CD14-positive monocyte (primary cell): ENCODE results near the gene LY6G5B. TPM values are rescaled to one million over a fixed set of nuclear protein-coding genes. Genes with fewer than 3 reads are reported as not detected.

Source experiments
- DNase-seq, 3 donors: peaks; one replicate each; pipeline ENCODE4 v3.0.0-alpha.2; 2011 to 2022
- H2AFZ ChIP-seq: 2 replicates; pipeline ENCODE4 v1.6.0; 2012; ENCODE audit warnings: mild to moderate bottlenecking, low read depth, low read length, inconsistent platforms; ENCODE audit not compliant: insufficient read depth, poor library complexity, severe bottlenecking
- H3K27ac ChIP-seq, 2 donors: 1 replicate in 1 of 2; 2 replicates in 1 of 2; pipeline ENCODE4 v1.5.1; 2012 to 2013; ENCODE audit warnings: low read length in 2 of 2, control low read depth in 1 of 2, inconsistent platforms in 1 of 2, low read depth in 1 of 2, mild to moderate bottlenecking in 1 of 2
- H3K27me3 ChIP-seq, 2 donors: one replicate each; pipeline versions ENCODE4 v1.6.0 to v1.6.1; 2011 to 2013; ENCODE audit warnings: low read length in 2 of 2; ENCODE audit not compliant: control insufficient read depth in 2 of 2, insufficient read depth in 2 of 2
- H3K36me3 ChIP-seq, 2 donors: replicated peaks in 1 of 2; 1 replicate in 1 of 2; 2 replicates in 1 of 2; pipeline versions ENCODE4 v1.5.1 to v1.6.1; 2012 to 2013; ENCODE audit warnings: low read length in 2 of 2, control low read depth in 1 of 2, inconsistent platforms in 1 of 2, mild to moderate bottlenecking in 1 of 2; ENCODE audit not compliant: insufficient read depth in 2 of 2, control insufficient read depth in 1 of 2
- H3K4me1 ChIP-seq, 2 donors: 1 replicate in 1 of 2; 2 replicates in 1 of 2; pipeline versions ENCODE4 v1.5.1 to v1.6.1; 2012 to 2013; ENCODE audit warnings: low read length in 2 of 2, control low read depth in 1 of 2, inconsistent platforms in 1 of 2, mild to moderate bottlenecking in 1 of 2, moderate library complexity in 1 of 2; ENCODE audit not compliant: insufficient read depth in 2 of 2, control insufficient read depth in 1 of 2
- H3K4me2 ChIP-seq: replicated peaks from 2 replicates; pipeline ENCODE3; 2012; ENCODE audit warnings: low read length, moderate library complexity, mild to moderate bottlenecking; ENCODE audit not compliant: poor library complexity, severe bottlenecking; ENCODE audit errors: extremely low read depth
- H3K4me3 ChIP-seq, 3 experiments: fragments of 200-600 bp in 1 of 3; sonication (generic) in 1 of 3; replicated peaks in 1 of 3; 1 replicate in 2 of 3; 2 replicates in 1 of 3; pipeline ENCODE4 v1.5.1; 2011 to 2013; ENCODE audit warnings: low read length in 3 of 3, mild to moderate bottlenecking in 3 of 3, control low read depth in 2 of 3, low read depth in 2 of 3, inconsistent platforms in 1 of 3, moderate library complexity in 1 of 3
- H3K79me2 ChIP-seq: 2 replicates; pipeline ENCODE4 v1.6.0; 2012; ENCODE audit warnings: mild to moderate bottlenecking, control low read depth, inconsistent platforms, low read length, moderate library complexity; ENCODE audit not compliant: insufficient read depth
- H3K9ac ChIP-seq: 2 replicates; pipeline ENCODE4 v1.6.0; 2017; ENCODE audit warnings: low read length, mild to moderate bottlenecking; ENCODE audit not compliant: insufficient read depth, poor library complexity, severe bottlenecking
- H3K9me3 ChIP-seq, 2 donors: replicated peaks in 1 of 2; 1 replicate in 1 of 2; 2 replicates in 1 of 2; pipeline versions ENCODE4 v1.5.1 to v1.6.1; 2012 to 2013; ENCODE audit warnings: low read length in 2 of 2, control low read depth in 1 of 2; ENCODE audit not compliant: control insufficient read depth in 1 of 2, insufficient read depth in 1 of 2
- H4K20me1 ChIP-seq: 2 replicates; pipeline ENCODE4 v1.6.0; 2012; ENCODE audit warnings: mild to moderate bottlenecking, low read length, control low read depth, moderate library complexity; ENCODE audit not compliant: insufficient read depth
- H3K27ac Mint-ChIP-seq, 7 donors: one replicate each; pipeline ENCODE4 v1.8.0; 2020; ENCODE audit warnings: mild to moderate bottlenecking in 7 of 7, mixed read lengths in 7 of 7, moderate library complexity in 6 of 7, inconsistent platforms in 2 of 7
- H3K27me3 Mint-ChIP-seq, 3 donors: one replicate each; pipeline ENCODE4 v1.8.0; 2021 to 2022; ENCODE audit warnings: low read depth in 3 of 3, mild to moderate bottlenecking in 3 of 3, mixed read lengths in 3 of 3, moderate library complexity in 3 of 3, inconsistent platforms in 1 of 3
- H3K36me3 Mint-ChIP-seq, 2 donors: one replicate each; pipeline ENCODE4 v1.8.0; 2020; ENCODE audit warnings: mixed read lengths in 2 of 2, inconsistent platforms in 1 of 2, mild to moderate bottlenecking in 1 of 2
- H3K4me1 Mint-ChIP-seq: one replicate; pipeline ENCODE4 v1.8.0; 2020; ENCODE audit warnings: mild to moderate bottlenecking, mixed read lengths
- H3K4me3 Mint-ChIP-seq, 2 donors: one replicate each; pipeline ENCODE4 v1.8.0; 2020; ENCODE audit warnings: mild to moderate bottlenecking in 2 of 2, mixed read lengths in 2 of 2, moderate library complexity in 1 of 2
- H3K9me3 Mint-ChIP-seq, 7 donors: one replicate each; pipeline ENCODE4 v1.8.0; 2020 to 2022; ENCODE audit warnings: mixed read lengths in 7 of 7, mild to moderate bottlenecking in 6 of 7, moderate library complexity in 6 of 7, inconsistent platforms in 2 of 7
- CTCF ChIP-seq: fragments of 200-600 bp; IDR thresholded peaks from one replicate; pipeline ENCODE4 v1.8.0; 2022; ENCODE audit warnings: antibody characterized with exemption, mild to moderate bottlenecking
- WGBS: methylation state at CpG from one replicate; pipeline ENCODE4 v1.1.5; 2013; ENCODE audit warnings: missing lambda C conversion rate; ENCODE audit not compliant: insufficient coverage; 5-methylcytosine and 5-hydroxymethylcytosine counted together
- intact Hi-C, 2 donors: fragments of 100-400 bp; cut with micrococcal nuclease; formaldehyde crosslinking; loops; one replicate each; pipeline versions ENCODE4 v1.15.0 to v1.15.1; 2023
- polyA plus RNA-seq, 3 donors: library from polyadenylated mRNA; depleted of rRNA in 1 of 3; unstranded in 2 of 3; stranded (reverse) in 1 of 3; fragments of 300-500 nt in 2 of 3; fragments of >200 nt in 1 of 3; fragmentation: Illumina TruSeq in 2 of 3; gene quantifications; 1 replicate in 2 of 3; 2 replicates in 1 of 3; pipeline ENCODE4 v1.2.3, GENCODE V29; 2012 to 2021

Gene LY6G5B
- polyA plus RNA-seq, 3 donors, result 0.17 to 55.1 TPM; not detected in 1

- Mint-ChIP-seq H3K27ac (peak overlapping the region; percentile 96 to 98 (median 98)), H3K27me3 (peaks cover 0 to 1% (median 0%) of the 10 kb centered on the region in 3 donors), H3K4me1 (peaks cover 46% of the 10 kb centered on the region), H3K9me3 (peaks cover 0 to under 1% (median 0%) of the 10 kb centered on the region in 7 donors), H3K4me3 (peak overlapping the region; percentile 93 to 98), H3K36me3 (peaks cover 66 to 78% of the 10 kb centered on the region in 2 donors)
- TF ChIP-seq CTCF, result no peak
- H3K27me3 ChIP-seq, result no peaks in the 10 kb centered on the region
- peaks cover 68% of the 10 kb centered on the region for H3K79me2 ChIP-seq
- no peak for DNase-seq
- H3K9ac ChIP-seq, result peak overlapping the region; percentile 88
- H3K36me3 ChIP-seq, result peaks cover 51 to 70% of the 10 kb centered on the region in 2 donors
- no peaks in the 10 kb centered on the region for H3K9me3 ChIP-seq
- peaks cover 11% of the 10 kb centered on the region for H4K20me1 ChIP-seq
- H3K4me1 ChIP-seq, result peaks cover 42 to 53% of the 10 kb centered on the region in 2 donors
- peak overlapping the region; percentile 97 for H3K4me2 ChIP-seq
- peak overlapping the region; percentile 93 to 95 for H3K27ac ChIP-seq
- peak overlapping the region; percentile 87 to 94 (median 90) for H3K4me3 ChIP-seq
- peak overlapping the region; percentile 81 for H2AFZ ChIP-seq
- 8% methylated on average over 15 of the region's 15 CpGs for WGBS
- intact Hi-C loops, result loop anchor here (5.0 kb wide), 5 partner anchors 36 to 291 kb away; partner anchors contain the start of genes ABHD16A (in 1 of the 2), CLIC1 (in 1 of the 2), DDX39B (in 1 of the 2) and NELFE (in 1 of the 2)
Measured at GRCh38 chr6:31666337-31666965, 3.3 kb upstream of the LY6G5B start.

GRCh38 chr6:31676322-31676903 lies 6.6 kb downstream of the LY6G5B start:
- no peak overlapping the region for H2AFZ ChIP-seq
- peaks cover 0 to 6% (median 0%) of the 10 kb centered on the region in 7 donors for H3K9me3 Mint-ChIP-seq
- no peak overlapping the region for H3K27ac ChIP-seq
- peaks cover under 1 to 5% (median 2%) of the 10 kb centered on the region in 3 donors for H3K27me3 Mint-ChIP-seq
- H3K4me3 ChIP-seq, result no peak overlapping the region
- WGBS, result 42% methylated on average over 4 of the region's 4 CpGs
- H3K36me3 ChIP-seq, result peaks cover 19 to 27% of the 10 kb centered on the region in 2 donors
- DNase-seq, result no peak
- peak overlapping the region in 3 of 7 donors; percentile 1 to 41 (median 12) for H3K27ac Mint-ChIP-seq
- peaks cover 12 to 14% of the 10 kb centered on the region in 2 donors for H3K4me1 ChIP-seq
- peaks cover 28 to 32% of the 10 kb centered on the region in 2 donors for H3K36me3 Mint-ChIP-seq
- intact Hi-C loops, result loop anchor here (5.0 to 10.0 kb wide), 2 partner anchors 91 to 278 kb away; partner anchors contain the start of genes NELFE (in 1 of the 2) and SKIC2 (in 1 of the 2)
- no peaks in the 10 kb centered on the region for H3K79me2 ChIP-seq
- H3K4me2 ChIP-seq, result no peak overlapping the region
- H3K27me3 ChIP-seq, result no peaks in the 10 kb centered on the region
- H3K9ac ChIP-seq, result no peak overlapping the region
- H4K20me1 ChIP-seq, result no peaks in the 10 kb centered on the region
- H3K4me3 Mint-ChIP-seq, result no peak overlapping the region
- peaks cover 21% of the 10 kb centered on the region for H3K4me1 Mint-ChIP-seq
- no peaks in the 10 kb centered on the region for H3K9me3 ChIP-seq
- TF ChIP-seq CTCF, result no peak
